Testis (tissue), 3 donors: Measurements from ENCODE around the gene UNC13B. TPM values are rescaled to one million over a fixed set of nuclear protein-coding genes. Genes with fewer than 3 reads are reported as not detected.

ENCODE experiments used
- DNase-seq: peaks from one replicate; pipeline ENCODE4 v3.0.0-alpha.2; 2019
- H3K27ac ChIP-seq, 2 donors: fragments of 200-600 bp; sonication (generic); one replicate each; pipeline ENCODE4 v1.5.1; 2019
- H3K27me3 ChIP-seq: fragments of 200-600 bp; sonication (generic); one replicate; pipeline ENCODE4 v1.5.1; 2019
- H3K36me3 ChIP-seq: fragments of 200-600 bp; sonication (generic); one replicate; pipeline ENCODE4 v1.5.1; 2017; ENCODE audit warnings: low read depth; ENCODE audit errors: missing control alignments
- H3K4me1 ChIP-seq: fragments of 200-600 bp; sonication (generic); one replicate; pipeline ENCODE4 v1.5.1; 2019
- H3K4me3 ChIP-seq, 2 donors: fragments of 200-600 bp; sonication (generic); one replicate each; pipeline ENCODE4 v1.5.1; 2017 to 2019
- H3K9me3 ChIP-seq: fragments of 200-600 bp; sonication (generic); one replicate; pipeline ENCODE4 v1.5.1; 2017
- CTCF ChIP-seq, 3 experiments: fragments of 450-650 bp in 2 of 3; fragments of 200-600 bp in 1 of 3; sonication (generic) in 1 of 3; IDR thresholded peaks; one replicate each; pipeline ENCODE4 v1.5.1; 2016 to 2019; ENCODE audit warnings: antibody characterized with exemption in 3 of 3, mild to moderate bottlenecking in 2 of 3, moderate library complexity in 1 of 3
- POLR2A ChIP-seq: fragments of 450-650 bp; IDR thresholded peaks from one replicate; pipeline ENCODE4 v1.6.1; 2017; ENCODE audit warnings: antibody characterized with exemption, mild to moderate bottlenecking, moderate library complexity
- WGBS, 2 donors: methylation state at CpG; one replicate each; pipeline ENCODE4 v1.1.5; 2018; 5-methylcytosine and 5-hydroxymethylcytosine counted together
- intact Hi-C: fragments of 100-400 bp; cut with DNase I; formaldehyde crosslinking; loops from one replicate; pipeline ENCODE4 v1.15.1; 2023; ENCODE audit warnings: low total_unique reads
- polyA plus RNA-seq: library from polyadenylated mRNA; stranded (reverse); fragments of 350-450 nt; fragmentation: Illumina TruSeq; extraction: RNeasy Lipid Tissue Mini Kit (QIAGEN cat#74804); gene quantifications from one replicate; pipeline ENCODE4 v1.2.3, GENCODE V29; 2014; ENCODE audit warnings: low read depth, low replicate concordance; ENCODE audit not compliant: insufficient read depth
- total RNA-seq, 2 donors: library from RNA; depleted of rRNA; stranded (reverse); fragments of >200 nt; gene quantifications; one replicate each; pipeline ENCODE4 v1.2.3, GENCODE V29; 2016

Gene UNC13B
- total and polyA plus RNA-seq, 3 donors from 2014 or later, result 37.0 to 51.0 (median 40.2) TPM

DNA sequence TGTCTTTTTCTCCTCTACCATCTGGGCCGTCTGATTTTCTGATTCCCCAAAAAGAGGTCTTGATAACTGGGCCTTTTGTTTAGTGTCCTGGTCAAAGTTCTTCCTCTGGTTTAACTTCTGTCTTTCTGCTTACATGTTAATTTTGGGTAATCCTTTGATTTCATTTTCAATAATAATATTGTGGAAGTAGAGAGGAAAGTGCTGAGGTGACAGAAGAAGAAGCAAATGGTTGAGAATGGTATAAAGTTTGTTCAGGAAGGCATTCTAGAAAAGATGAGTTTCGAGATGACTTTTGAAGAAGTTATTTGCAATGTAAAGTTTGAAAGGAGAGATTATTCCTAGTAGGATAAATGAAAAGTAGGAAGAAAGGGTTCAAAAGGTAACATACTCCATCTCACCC, 118.1 kb downstream of the UNC13B start:
- no peak for TF ChIP-seq POLR2A
- TF ChIP-seq CTCF (IDR thresholded peaks at IDR 0.05), result no peak
- H3K9me3 ChIP-seq, result no peaks in the 10 kb centered on the region
- DNase-seq, result no peak
- intact Hi-C loops, result no loop called here
- H3K4me3 ChIP-seq, result no peak overlapping the region
- H3K27ac ChIP-seq, result no peak overlapping the region
- WGBS, 2 donors, result 81 to 91% methylated on average over 2 of the region's 2 CpGs
- no peaks in the 10 kb centered on the region for H3K27me3 ChIP-seq
- H3K4me1 ChIP-seq, result peaks cover 7% of the 10 kb centered on the region
- no peaks in the 10 kb centered on the region for H3K36me3 ChIP-seq

GRCh38 chr9:35280399-35280798, 118.6 kb downstream of the UNC13B start:
- Histone ChIP-seq H3K4me3 (no peak overlapping the region), H3K27me3 (no peaks in the 10 kb centered on the region), H3K36me3 (no peaks in the 10 kb centered on the region), H3K9me3 (no peaks in the 10 kb centered on the region), H3K27ac (no peak overlapping the region), H3K4me1 (peaks cover 7% of the 10 kb centered on the region)
- 82 to 100% methylated on average over 1 of the region's 1 CpG for WGBS, 2 donors
- no peak for DNase-seq
- TF ChIP-seq CTCF (IDR thresholded peaks at IDR 0.05) (no peak), POLR2A (no peak)
- intact Hi-C loops, result no loop called here

GRCh38 chr9:35285731-35286130, 123.9 kb downstream of the UNC13B start:
- intact Hi-C loops, result no loop called here
- Histone ChIP-seq H3K27me3 (no peaks in the 10 kb centered on the region), H3K4me3 (no peak overlapping the region), H3K4me1 (no peaks in the 10 kb centered on the region), H3K36me3 (no peaks in the 10 kb centered on the region), H3K27ac (no peak overlapping the region), H3K9me3 (no peaks in the 10 kb centered on the region)
- no peak for DNase-seq
- WGBS, 2 donors, result 74 to 89% methylated on average over 1 of the region's 1 CpG
- TF ChIP-seq CTCF (IDR thresholded peaks at IDR 0.05), result no peak
- TF ChIP-seq POLR2A, result no peak

DNA sequence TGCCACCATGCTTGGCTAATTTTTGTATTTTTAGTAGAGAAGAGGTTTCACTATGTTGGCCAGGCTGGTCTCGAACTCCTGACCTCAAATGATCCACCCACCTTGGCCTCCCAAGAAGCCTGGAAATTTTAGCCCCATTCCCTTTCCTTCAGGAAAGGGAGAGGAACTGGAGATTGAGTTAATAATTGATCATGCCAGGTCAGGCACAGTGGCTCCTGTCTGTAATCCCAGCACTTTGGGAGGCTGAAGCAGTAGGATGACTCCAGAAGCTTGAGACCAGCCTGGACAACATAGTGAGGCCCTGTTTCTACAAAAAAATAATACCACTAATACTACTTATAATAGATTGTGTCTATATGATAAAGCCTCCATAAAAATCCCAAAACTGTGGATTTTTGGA, 124.6 kb downstream of the UNC13B start:
- TF ChIP-seq POLR2A (no peak), CTCF (IDR thresholded peaks at IDR 0.05) (no peak)
- DNase-seq, result no peak
- Histone ChIP-seq H3K36me3 (no peaks in the 10 kb centered on the region), H3K4me3 (no peak overlapping the region), H3K27ac (no peak overlapping the region), H3K4me1 (no peaks in the 10 kb centered on the region), H3K9me3 (no peaks in the 10 kb centered on the region), H3K27me3 (no peaks in the 10 kb centered on the region)
- intact Hi-C loops, result no loop called here
- WGBS, 2 donors, result 96 to 100% methylated on average over 1 of the region's 1 CpG

GRCh38 chr9:35287987-35288632, 126.3 kb downstream of the UNC13B start:
- WGBS, 2 donors, result 92% methylated on average over 3 of the region's 3 CpGs

More at GRCh38 chr9:35287987-35288632, 126.3 kb downstream of the UNC13B start:
- no peaks in the 10 kb centered on the region for H3K9me3 ChIP-seq
- H3K4me1 ChIP-seq, result no peaks in the 10 kb centered on the region
- no peak overlapping the region for H3K4me3 ChIP-seq
- intact Hi-C loops, result no loop called here
- TF ChIP-seq POLR2A, result no peak
- TF ChIP-seq CTCF (IDR thresholded peaks at IDR 0.05), result no peak
- H3K36me3 ChIP-seq, result no peaks in the 10 kb centered on the region
- no peak for DNase-seq
- no peaks in the 10 kb centered on the region for H3K27me3 ChIP-seq
- H3K27ac ChIP-seq, result no peak overlapping the region
